Endothelial cell of umbilical vein (primary cell): ENCODE results near the gene CD2BP2. TPM values are rescaled to one million over a fixed set of nuclear protein-coding genes. Genes with fewer than 3 reads are reported as not detected.

Experiments
- BruUV-seq: library from RNA; stranded (reverse); fragments of 400-500 nt; replicated peaks from 2 replicates; lab custom pipeline; 2021; lab: Mats Ljungman, UMichigan
- CTCF ChIA-PET: fragments of 300-600, 350-600 bp; sonication (Branson Sonifier 250); formaldehyde crosslinking; loops from one replicate; lab custom pipeline; 2021; ENCODE audit warnings: antibody characterized with exemption, inconsistent platforms; lab: Charles Lee
- POLR2A ChIA-PET: fragments of 300-600, 350-600 bp; sonication (Branson Sonifier 250); formaldehyde crosslinking; loops from one replicate; lab custom pipeline; 2021; ENCODE audit warnings: antibody characterized with exemption, inconsistent platforms; lab: Charles Lee
- DNase-seq: peaks from one replicate; pipeline ENCODE4 v3.0.0-alpha.2; 2011; ENCODE audit warnings: low read depth, low spot score
- FAIRE-seq: peaks from 2 replicates; lab custom pipeline; 2011; peaks lifted over from hg19 to GRCh38; lab: Jason Lieb, UNC
- H2AFZ ChIP-seq: 2 replicates; pipeline ENCODE4 v1.6.0; 2012; ENCODE audit warnings: low read depth, low read length, control low read depth, inconsistent platforms
- H3K27ac ChIP-seq: 2 replicates; pipeline ENCODE4 v1.5.1; 2011; ENCODE audit warnings: low read depth, mild to moderate bottlenecking, control low read depth, low read length, moderate library complexity; ENCODE audit not compliant: insufficient read depth
- H3K27me3 ChIP-seq, 2 experiments: 2 replicates each; pipeline versions ENCODE4 v1.6.0 to v1.6.1; 2011; ENCODE audit warnings: low read length in 2 of 2, mixed read lengths in 1 of 2; ENCODE audit not compliant: control insufficient read depth in 2 of 2, insufficient read depth in 2 of 2
- H3K36me3 ChIP-seq, 2 experiments: 2 replicates in 1 of 2; 3 replicates in 1 of 2; pipeline ENCODE4 v1.5.1; 2011; ENCODE audit warnings: low read length in 2 of 2, mild to moderate bottlenecking in 1 of 2, moderate library complexity in 1 of 2; ENCODE audit not compliant: control insufficient read depth in 2 of 2, insufficient read depth in 2 of 2; ENCODE audit errors: extremely low read depth in 1 of 2
- H3K4me1 ChIP-seq: 3 replicates; pipeline ENCODE4 v1.5.1; 2011; ENCODE audit warnings: mild to moderate bottlenecking, low read length; ENCODE audit not compliant: control insufficient read depth, insufficient read depth; ENCODE audit errors: extremely low read depth
- H3K4me2 ChIP-seq: 2 replicates; pipeline ENCODE4 v1.6.1; 2011; ENCODE audit warnings: low read length, control low read depth, mixed read lengths; ENCODE audit not compliant: insufficient read depth
- H3K4me3 ChIP-seq, 3 experiments: fragments of 200-600 bp in 1 of 3; sonication (generic), shearing (Covaris generic) in 1 of 3; replicated peaks in 1 of 3; 2 replicates each; pipeline ENCODE4 v1.5.1; 2011 to 2016; ENCODE audit warnings: control low read depth in 3 of 3, low read length in 3 of 3, mild to moderate bottlenecking in 2 of 3, inconsistent platforms in 1 of 3, low read depth in 1 of 3, moderate library complexity in 1 of 3; ENCODE audit not compliant: insufficient read depth in 1 of 3
- H3K79me2 ChIP-seq: 2 replicates; pipeline ENCODE4 v1.6.0; 2012; ENCODE audit warnings: low read length, inconsistent platforms; ENCODE audit not compliant: control insufficient read depth, insufficient read depth
- H3K9ac ChIP-seq: replicated peaks from 2 replicates; pipeline ENCODE3; 2011; ENCODE audit warnings: low read length, control low read depth; ENCODE audit not compliant: insufficient read depth; ENCODE audit errors: extremely low read depth
- H3K9me1 ChIP-seq: replicated peaks from 3 replicates; pipeline ENCODE4 v1.6.0; 2011; ENCODE audit warnings: mild to moderate bottlenecking, low read length; ENCODE audit not compliant: control insufficient read depth, insufficient read depth; ENCODE audit errors: extremely low read depth
- H3K9me3 ChIP-seq: replicated peaks from 2 replicates; pipeline ENCODE4 v1.5.1; 2012; ENCODE audit warnings: low read length, inconsistent platforms; ENCODE audit not compliant: control insufficient read depth, insufficient read depth
- H4K20me1 ChIP-seq: replicated peaks from 2 replicates; pipeline ENCODE3; 2011; ENCODE audit warnings: mild to moderate bottlenecking, low read length; ENCODE audit not compliant: control insufficient read depth, insufficient read depth; ENCODE audit errors: extremely low read depth
- EZH2 ChIP-seq: IDR thresholded peaks from 2 replicates; pipeline ENCODE4 v1.6.1; 2012; ENCODE audit warnings: borderline replicate concordance, low read depth, mild to moderate bottlenecking, moderate library complexity, low read length, inconsistent platforms; ENCODE audit not compliant: severe bottlenecking
- FOS ChIP-seq: IDR thresholded peaks from 2 replicates; pipeline ENCODE4 v1.6.1; 2011; ENCODE audit warnings: mild to moderate bottlenecking, low read length, moderate library complexity, borderline replicate concordance; ENCODE audit not compliant: insufficient read depth
- GATA2 ChIP-seq: IDR thresholded peaks from 2 replicates; pipeline ENCODE4 v1.7.0; 2011; ENCODE audit warnings: low read depth, mild to moderate bottlenecking, moderate library complexity, mixed read lengths, low read length; ENCODE audit not compliant: insufficient read length, insufficient read depth
- JUN ChIP-seq: IDR thresholded peaks from 2 replicates; pipeline ENCODE4 v1.6.1; 2011; ENCODE audit warnings: borderline replicate concordance, low read depth; ENCODE audit not compliant: insufficient read length, insufficient read depth
- MAX ChIP-seq: IDR thresholded peaks from 2 replicates; pipeline ENCODE4 v1.6.1; 2011; ENCODE audit not compliant: insufficient read depth, insufficient read length
- MYC ChIP-seq: IDR thresholded peaks from one replicate; pipeline ENCODE4 v1.6.1; 2011; ENCODE audit warnings: mild to moderate bottlenecking, low read depth, low read length
- POLR2A ChIP-seq: IDR thresholded peaks from 2 replicates; pipeline ENCODE4 v1.6.1; 2012; ENCODE audit warnings: low read depth, mild to moderate bottlenecking, control low read depth, low read length
- POLR2AphosphoS5 ChIP-seq: IDR thresholded peaks from 2 replicates; pipeline ENCODE4 v1.6.1; 2012; ENCODE audit warnings: low read depth, mild to moderate bottlenecking, control low read depth, low read length, moderate library complexity; ENCODE audit not compliant: insufficient read depth
- dilution Hi-C: fragments of 300-500 bp; cut with MboI; formaldehyde crosslinking; loops from one replicate; pipeline ENCODE4 v1.15.0; 2019; ENCODE audit warnings: low sequenced_read_pairs; ENCODE audit not compliant: extremely low pct_ligation_motif_present
- intact Hi-C: fragments of 100-400 bp; cut with micrococcal nuclease; formaldehyde crosslinking; loops from one replicate; pipeline ENCODE4 v1.10.0; 2022
- polyA plus RNA-seq, 4 experiments: library from polyadenylated mRNA; depleted of rRNA in 3 of 4; stranded (reverse) in 3 of 4; unstranded in 1 of 4; fragments of >200 nt; gene quantifications; 2 replicates each; pipeline versions ENCODE4 v1.2.1 to v1.2.3, GENCODE V29; 2011 to 2012; ENCODE audit warnings: missing spikeins in 1 of 4
- total RNA-seq: library from RNA; stranded (reverse); gene quantifications from 2 replicates; pipeline ENCODE4 v1.2.3, GENCODE V29; 2021
- TF ChIP-seq, protein P1 (sequence below), 2 donors: IDR thresholded peaks; 1 replicate in 1 of 2; 2 replicates in 1 of 2; pipeline ENCODE4 v1.5.1; 2011; ENCODE audit warnings: low read length in 2 of 2, mild to moderate bottlenecking in 2 of 2, moderate library complexity in 2 of 2, control low read depth in 1 of 2, inconsistent platforms in 1 of 2, low read depth in 1 of 2; ENCODE audit not compliant: insufficient read depth in 1 of 2; ENCODE audit errors: extremely low read depth in 1 of 2

Gene CD2BP2
- total and polyA plus RNA-seq, 2 donors (not counting 3 experiments of a cell fraction or from before 2014, with no cell fraction given): 47.2 to 75.7 TPM

DNA sequence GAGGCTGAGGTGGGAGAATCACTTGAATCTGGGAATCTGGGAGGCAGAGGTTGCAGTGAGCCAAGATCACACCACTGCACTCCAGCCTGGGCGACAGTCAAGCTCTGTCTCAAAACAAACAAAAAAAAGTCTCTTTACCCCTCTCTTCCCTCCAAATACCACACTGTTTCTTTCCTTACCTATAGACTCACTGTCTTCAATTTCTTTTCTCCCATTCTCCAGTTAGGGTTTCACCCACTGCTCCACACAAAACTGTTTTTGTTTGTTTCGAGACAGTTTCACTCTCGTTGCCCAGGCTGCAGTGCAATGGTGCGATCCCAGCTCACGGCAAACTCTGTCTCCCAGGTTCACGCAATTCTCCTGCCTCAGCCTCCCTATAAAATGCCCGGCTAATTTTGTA, 6.1 kb upstream of the CD2BP2 start:
- Histone ChIP-seq H3K27me3 (no peaks in the 10 kb centered on the region), H3K9me1 (no peaks in the 10 kb centered on the region), H3K9me3 (no peaks in the 10 kb centered on the region), H3K4me2 (no peak overlapping the region), H3K36me3 (peaks cover 2 to 34% of the 10 kb centered on the region in 2 experiments), H3K27ac (no peak overlapping the region), H2AFZ (no peak overlapping the region), H3K9ac (no peak overlapping the region), H4K20me1 (no peaks in the 10 kb centered on the region), H3K4me3 (no peak overlapping the region), H3K79me2 (peaks cover 43% of the 10 kb centered on the region), H3K4me1 (no peaks in the 10 kb centered on the region)
- intact Hi-C loops (no loop called here), dilution Hi-C loops (no loop called here)
- FAIRE-seq (no peak), DNase-seq (no peak)
- TF ChIP-seq MYC: no peak
- TF ChIP-seq, protein P1, sequence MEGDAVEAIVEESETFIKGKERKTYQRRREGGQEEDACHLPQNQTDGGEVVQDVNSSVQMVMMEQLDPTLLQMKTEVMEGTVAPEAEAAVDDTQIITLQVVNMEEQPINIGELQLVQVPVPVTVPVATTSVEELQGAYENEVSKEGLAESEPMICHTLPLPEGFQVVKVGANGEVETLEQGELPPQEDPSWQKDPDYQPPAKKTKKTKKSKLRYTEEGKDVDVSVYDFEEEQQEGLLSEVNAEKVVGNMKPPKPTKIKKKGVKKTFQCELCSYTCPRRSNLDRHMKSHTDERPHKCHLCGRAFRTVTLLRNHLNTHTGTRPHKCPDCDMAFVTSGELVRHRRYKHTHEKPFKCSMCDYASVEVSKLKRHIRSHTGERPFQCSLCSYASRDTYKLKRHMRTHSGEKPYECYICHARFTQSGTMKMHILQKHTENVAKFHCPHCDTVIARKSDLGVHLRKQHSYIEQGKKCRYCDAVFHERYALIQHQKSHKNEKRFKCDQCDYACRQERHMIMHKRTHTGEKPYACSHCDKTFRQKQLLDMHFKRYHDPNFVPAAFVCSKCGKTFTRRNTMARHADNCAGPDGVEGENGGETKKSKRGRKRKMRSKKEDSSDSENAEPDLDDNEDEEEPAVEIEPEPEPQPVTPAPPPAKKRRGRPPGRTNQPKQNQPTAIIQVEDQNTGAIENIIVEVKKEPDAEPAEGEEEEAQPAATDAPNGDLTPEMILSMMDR (IDR thresholded peaks at IDR 0.05; ENCODE audit: extremely low read depth in 1 of 2, insufficient read depth in 1 of 2, low read depth in 1 of 2, low read length in 2 of 2): no peak
- no peak for TF ChIP-seq GATA2
- TF ChIP-seq POLR2AphosphoS5: no peak
- TF ChIP-seq MAX: no peak
- TF ChIP-seq FOS: no peak
- no peak for TF ChIP-seq JUN
- no peak for TF ChIP-seq EZH2
- no peak for TF ChIP-seq POLR2A
- ChIA-PET POLR2A (no interaction called here), CTCF (interaction anchor here (1.8 kb wide), 1 partner anchor 48 kb away, joined by 5 read pairs; no protein-coding TSS in a partner anchor)
- no TSS peak for BruUV-seq
